HUDEP-2 (cell line): ENCODE results near the gene ARHGEF11.

Source experiments
- DNase-seq, 76 experiments: peaks; one replicate each; lab custom pipeline; 2025; ENCODE audit not compliant: unreplicated experiment in 76 of 76; lab: John Stamatoyannopoulos, UW

The ARHGEF11 gene

GRCh38 chr1:156956333-156956732 is 89.2 kb downstream of the ARHGEF11 start:
- no peak for DNase-seq

GRCh38 chr1:156953571-156953970 is 92.0 kb downstream of the ARHGEF11 start:
- DNase-seq = no peak

DNA sequence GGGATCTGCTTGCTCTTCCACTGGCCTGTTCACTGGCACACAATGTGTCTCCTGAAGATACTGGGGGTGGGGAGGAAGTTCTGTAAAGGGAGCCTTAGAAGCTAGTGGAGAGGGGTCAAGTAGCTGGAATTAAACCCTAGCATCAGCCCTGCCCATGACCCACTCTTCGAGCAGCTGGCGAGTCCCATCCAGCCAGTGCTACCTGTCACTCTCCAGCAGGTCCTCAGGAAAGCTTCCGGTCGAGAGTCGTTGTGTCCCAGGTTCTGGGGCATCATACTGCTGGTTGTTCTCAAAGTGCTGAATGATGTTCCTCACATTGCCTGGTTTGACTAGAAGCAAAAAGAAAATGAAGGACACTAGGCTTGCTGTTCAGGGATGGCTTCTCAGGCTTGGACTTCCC is 94.2 kb downstream of the ARHGEF11 start:
- no peak for DNase-seq

- DNase-seq = no peak
Observed at GRCh38 chr1:156949127-156949526, 96.4 kb downstream of the ARHGEF11 start.

DNA sequence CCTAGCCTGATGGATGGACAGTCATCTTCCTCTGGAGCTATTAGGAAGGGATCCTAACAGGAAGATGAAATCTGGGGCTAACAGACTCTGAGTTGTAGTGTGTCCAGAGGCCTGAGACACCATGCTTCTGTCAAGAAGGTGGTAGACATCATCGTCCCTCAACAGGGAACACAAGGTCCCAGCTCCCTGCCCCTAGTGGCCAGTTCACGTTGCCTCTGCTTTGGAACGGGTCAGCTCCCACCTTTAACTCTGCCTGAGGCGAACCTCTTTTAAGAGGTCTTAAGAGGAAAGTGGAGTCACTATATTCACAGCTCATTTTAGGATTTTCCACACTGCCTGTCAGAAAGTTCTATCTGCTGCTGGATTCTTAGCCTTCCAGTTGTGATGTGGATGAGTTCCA is 96.8 kb downstream of the ARHGEF11 start:
- DNase-seq = peak in 1 of 76 experiments; percentile 5

DNA sequence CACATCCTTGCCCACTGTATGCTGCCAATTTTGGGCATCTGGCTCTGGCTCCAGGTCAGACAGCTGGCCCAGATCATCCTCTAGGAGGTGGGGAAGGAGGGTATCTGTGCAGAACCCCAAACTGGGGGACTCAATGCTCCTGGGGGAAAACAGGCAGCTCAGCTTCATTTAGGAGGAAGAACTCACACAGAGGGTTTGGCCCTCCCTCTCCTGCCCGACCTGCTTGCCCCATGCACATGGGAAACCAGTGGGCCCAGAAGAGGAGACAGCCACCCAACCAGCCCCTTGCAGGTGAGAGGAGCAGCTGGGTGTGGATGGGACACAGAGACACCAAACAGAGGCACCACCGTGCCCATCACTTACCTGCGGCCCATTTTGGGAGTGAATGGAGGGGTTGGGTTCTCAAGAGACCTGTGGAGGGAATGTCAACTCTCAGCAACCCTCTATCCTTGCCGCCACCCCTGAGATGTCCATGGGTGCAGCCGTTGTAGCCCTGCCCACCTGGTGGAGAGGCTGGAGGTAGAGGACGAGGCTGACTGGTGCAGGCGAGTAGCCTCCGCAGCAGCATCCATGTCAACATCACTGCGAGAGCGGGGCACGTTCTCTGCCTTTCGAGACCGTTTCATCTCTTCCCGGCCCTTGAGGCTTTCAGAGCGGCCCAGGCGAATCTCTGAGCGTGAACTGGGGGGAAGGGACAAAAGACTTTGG is 97.6 kb downstream of the ARHGEF11 start:
- no peak for DNase-seq

DNA sequence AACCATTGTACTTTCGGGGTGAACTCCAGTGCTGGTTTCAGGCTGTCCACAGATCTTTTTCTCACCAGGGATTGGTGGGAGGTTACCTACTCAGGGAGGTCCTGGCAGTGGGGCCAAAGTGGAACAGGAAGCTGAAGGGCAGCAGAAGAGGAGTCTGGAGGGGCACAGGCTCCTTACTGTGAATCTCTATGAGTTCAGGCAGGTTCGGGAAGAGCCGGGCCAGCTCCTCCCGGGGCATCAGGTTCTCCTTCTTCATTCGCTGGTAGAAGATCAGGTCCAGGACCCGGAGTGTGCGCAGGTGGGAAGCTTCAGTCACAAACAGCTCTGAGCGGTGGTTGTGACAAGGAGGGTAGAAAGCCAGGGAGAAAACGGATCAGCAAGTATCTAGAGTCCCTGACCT is 98.4 kb downstream of the ARHGEF11 start:
- DNase-seq = no peak

DNA sequence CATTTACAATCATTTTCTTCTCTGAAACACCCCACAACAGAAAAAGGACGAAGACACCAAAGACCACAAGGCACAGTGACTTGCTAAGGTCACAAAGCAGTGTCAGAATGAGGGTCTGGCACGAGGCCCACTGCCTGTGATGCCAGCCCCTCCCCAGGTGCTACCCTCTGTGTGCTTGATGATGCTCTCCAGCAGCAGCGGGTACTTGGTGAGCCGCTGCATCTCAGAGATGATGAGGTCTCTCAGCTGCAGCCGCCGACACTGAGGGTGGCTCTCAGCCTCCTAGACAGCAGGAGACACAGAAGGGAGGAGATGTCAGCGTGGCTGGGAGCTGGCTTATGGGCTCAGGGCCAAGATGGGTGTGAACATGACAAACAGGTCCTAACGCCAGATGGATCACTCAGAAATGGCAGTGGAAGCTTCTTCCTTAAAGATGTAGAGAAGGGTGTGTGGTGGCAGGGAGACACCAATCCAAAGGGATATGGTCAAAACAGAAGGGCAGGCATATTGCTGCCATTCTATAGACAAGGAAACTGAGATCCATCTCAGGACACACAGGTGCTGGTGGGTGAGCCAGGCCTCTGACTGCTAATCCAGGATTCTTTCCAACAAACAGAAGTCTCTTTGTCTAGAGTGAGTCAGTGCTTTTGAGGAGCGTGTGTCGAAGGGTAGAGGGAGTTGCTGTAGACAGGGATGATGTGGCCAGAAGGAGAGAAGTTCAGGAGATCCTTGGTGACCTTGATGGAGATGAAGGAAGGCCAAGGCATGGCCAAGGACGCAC is 99.5 kb downstream of the ARHGEF11 start:
- peak in 43 of 76 experiments; percentile 1 to 58 (median 23) for DNase-seq

DNA sequence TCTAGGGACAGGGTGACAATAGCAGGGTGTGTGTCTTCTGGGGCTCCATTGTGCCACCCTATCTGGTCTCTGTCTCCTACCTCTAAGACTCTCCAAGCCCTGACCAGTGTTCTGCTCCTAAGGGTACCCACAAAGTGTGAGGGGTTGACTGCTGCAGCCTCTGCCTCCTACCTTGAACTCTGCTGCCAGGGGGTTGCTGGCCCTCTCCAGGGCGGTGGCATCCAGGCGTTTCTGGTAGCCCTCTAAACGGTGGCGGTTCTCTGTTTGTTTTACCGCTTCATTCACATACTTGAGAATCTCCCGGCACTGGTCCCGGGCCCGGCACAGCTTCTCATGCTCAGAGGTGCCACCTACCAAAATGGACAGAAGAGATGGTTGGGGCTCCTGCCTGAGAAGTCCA is 100.7 kb downstream of the ARHGEF11 start:
- no peak for DNase-seq

DNA sequence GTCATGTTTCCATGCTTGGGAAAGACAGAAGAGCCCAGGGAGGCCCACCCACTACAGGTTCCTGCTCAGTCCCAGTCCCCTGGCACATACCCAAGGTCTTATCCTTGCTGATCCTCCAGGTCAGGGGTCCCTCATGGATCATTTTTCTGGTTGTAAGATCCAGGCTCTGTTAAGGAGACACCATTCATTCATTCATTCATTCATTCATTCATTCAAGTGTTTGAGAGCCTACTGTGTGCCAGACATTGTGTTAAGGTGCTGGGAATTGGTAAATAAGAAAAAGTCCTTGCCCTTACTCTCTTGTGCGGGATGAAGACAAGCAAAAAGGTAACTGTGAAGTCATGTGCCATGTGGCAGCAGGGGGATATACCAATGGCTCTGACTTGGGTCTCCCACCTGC is 101.3 kb downstream of the ARHGEF11 start:
- DNase-seq = no peak

GRCh38 chr1:156943756-156944155 is 101.8 kb downstream of the ARHGEF11 start:
- DNase-seq = no peak

DNA sequence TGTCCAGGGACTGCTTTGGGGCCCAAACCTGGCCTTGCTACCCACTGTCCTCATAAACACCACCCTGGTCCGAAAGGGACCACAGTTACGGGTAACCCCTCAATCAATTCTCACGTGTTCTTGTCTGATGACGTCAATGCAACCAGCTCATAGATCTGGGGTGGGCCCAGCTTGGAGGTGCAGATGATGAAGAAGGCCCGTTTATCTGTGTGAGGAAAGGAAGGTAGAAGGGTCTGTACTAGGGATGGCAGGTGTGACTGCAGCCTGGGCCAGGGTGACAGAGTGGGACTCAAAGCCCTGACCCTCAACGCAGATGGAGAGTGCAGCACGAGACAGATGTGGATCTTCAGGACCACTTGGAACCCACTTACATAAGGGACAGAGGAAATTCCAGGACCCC is 103.0 kb downstream of the ARHGEF11 start:
- no peak for DNase-seq

DNA sequence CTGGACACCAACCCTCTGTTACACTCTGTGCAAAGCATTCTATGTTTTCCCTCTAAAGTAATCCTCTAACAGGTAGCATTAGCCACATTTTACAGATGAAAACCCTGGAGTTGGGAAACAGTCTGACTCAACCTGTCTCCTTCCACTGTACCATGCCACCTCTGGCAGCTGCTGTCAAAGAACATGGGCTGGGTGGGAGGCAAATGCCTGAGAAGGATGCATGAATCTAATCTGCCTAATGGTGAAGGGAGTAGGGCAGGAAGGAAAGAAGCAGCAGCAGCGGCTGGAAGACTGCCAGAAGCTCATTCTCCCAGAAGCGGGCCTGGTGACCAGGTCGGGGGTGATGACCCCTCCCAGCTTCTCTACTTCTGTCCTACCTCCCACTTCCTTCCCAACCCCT is 103.4 kb downstream of the ARHGEF11 start:
- no peak for DNase-seq

GRCh38 chr1:156941675-156942074 is 103.9 kb downstream of the ARHGEF11 start:
- DNase-seq = no peak

GRCh38 chr1:156939786-156940334 is 105.7 kb downstream of the ARHGEF11 start:
- DNase-seq = no peak

DNA sequence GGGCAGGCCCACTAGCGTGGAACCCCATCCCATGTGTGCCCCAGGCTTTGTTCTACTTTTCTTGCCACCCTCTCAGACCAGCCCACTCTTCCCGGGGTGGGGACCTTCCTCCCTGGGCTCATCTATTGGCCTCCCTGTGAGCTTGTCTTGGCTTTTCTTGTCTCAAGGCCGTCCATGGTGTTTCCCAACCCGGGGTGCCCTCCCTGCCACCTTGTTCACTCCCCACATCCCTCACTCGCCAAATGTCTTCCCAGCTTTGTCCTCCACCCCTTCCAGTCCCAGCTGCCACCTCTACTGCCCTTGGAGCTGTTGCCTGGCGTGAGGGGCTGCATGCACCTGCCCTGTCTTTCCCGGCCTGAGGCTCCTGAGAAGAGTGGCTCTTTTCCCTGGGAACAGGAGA is 106.7 kb downstream of the ARHGEF11 start:
- DNase-seq = no peak

DNA sequence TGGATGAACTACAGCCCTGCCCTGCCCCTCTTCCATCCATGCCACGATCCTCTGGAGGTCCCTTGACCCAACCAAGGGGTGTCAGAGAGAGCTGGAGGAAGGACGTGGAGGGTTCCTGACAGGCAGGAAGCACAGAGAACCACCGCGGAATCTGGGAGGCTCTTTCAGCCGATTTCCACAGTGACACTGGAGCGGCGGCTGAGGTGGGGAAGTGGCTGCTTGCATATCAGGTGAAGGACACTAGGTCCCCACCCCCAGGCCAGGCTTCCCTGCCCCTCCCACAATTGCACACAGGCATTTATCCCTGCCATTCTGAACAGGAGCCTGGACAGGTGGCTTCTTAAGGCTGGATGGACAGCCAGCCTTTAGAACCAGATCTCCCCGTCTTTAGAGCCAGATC is 107.7 kb downstream of the ARHGEF11 start:
- DNase-seq = no peak

GRCh38 chr1:156936721-156937220 is 108.8 kb downstream of the ARHGEF11 start:
- DNase-seq = no peak

DNA sequence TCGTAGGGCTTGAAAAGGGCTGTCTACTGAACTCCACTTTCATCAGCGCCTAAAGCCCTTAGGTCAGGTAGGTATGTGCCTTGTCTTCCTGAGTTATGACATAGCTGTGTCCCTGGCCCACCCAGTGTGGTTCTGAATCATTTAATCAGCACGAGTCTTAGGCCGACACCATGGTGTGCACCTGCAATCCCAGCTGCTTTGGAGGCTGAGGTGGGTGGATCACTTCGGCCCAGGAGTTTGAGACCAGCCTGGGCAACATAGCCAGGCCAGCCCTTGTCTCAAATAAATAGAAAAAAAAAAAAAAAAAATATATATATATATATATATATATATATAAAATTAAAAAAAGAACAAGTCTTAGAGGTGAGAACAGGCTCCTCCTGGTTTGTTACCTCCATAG is 109.4 kb downstream of the ARHGEF11 start:
- DNase-seq = no peak

GRCh38 chr1:156935505-156936128 is 109.9 kb downstream of the ARHGEF11 start:
- no peak for DNase-seq

- DNase-seq = no peak
Observed at GRCh38 chr1:156933136-156933535, 112.4 kb downstream of the ARHGEF11 start.
